ENCODE data around the gene PLGRKT.
"Not testable (repeated sequence)": the region's sequence is repeated elsewhere in the genome, so short reads cannot be mapped to it uniquely, and the experiment has no call there.

The PLGRKT gene

GRCh38 chr9:5437254-5438216 lies at the start of gene PLGRKT:
PLGRKT (minus strand) TSS chr9:5437925; CDS start chr9:5431977, 5,948 bp downstream.
- DNase-seq (ENCODE audit: low read depth in 1 of 2, low spot score in 1 of 2): peak; percentile 80 to 85

- no peak for DNase-seq (ENCODE audit: low read depth in 1 of 2, low spot score in 1 of 2)
Observed at GRCh38 chr9:5486988-5487387, 49.3 kb upstream of the PLGRKT start.

DNA sequence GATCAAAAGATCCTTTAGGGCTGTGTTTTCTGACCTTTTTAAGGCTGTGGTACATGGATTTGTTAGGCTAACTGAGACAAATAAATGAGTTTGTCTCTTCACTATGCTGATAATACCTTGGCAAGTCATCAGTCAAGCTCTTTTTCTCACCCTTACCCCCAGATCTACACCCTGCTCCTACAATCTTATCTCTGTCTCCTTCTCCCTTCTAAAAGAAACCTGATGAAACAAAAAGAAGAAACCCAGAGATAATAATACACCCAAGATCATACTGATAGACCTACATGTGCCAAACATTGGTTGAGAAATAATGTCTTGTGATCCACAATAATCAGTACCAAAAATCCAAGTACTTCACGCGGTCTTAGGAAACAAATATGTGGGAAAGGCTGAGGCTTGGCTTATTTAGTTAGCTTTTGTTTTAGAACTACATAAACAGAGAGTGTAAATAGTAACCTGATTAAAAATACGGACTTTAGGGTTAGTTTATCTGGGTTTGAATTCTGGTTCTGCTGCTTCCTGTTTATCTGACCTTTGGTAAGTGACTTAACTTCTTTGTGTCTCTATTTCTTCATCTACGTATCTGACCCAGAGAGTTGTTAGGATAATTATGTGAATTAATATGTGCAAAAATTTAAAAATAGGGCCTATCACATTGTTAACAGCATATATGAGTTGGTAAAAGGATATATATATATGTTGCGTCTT lies 47.8 kb upstream of the PLGRKT start:
- DNase-seq (ENCODE audit: low read depth in 1 of 2, low spot score in 1 of 2): no peak

- DNase-seq (ENCODE audit: low read depth in 1 of 2, low spot score in 1 of 2): no peak
Observed at GRCh38 chr9:5483306-5483705, 45.6 kb upstream of the PLGRKT start.

- no peak for DNase-seq (ENCODE audit: low read depth in 1 of 2, low spot score in 1 of 2)
Observed at GRCh38 chr9:5482194-5482593, 44.5 kb upstream of the PLGRKT start.

GRCh38 chr9:5481322-5482040 lies 43.8 kb upstream of the PLGRKT start:
- DNase-seq (ENCODE audit: low read depth in 1 of 2, low spot score in 1 of 2): no peak

- DNase-seq (ENCODE audit: low read depth in 1 of 2, low spot score in 1 of 2): no peak
Observed at GRCh38 chr9:5480919-5481318, 43.2 kb upstream of the PLGRKT start.

GRCh38 chr9:5479994-5480694 lies 42.4 kb upstream of the PLGRKT start:
- DNase-seq (ENCODE audit: low read depth in 1 of 2, low spot score in 1 of 2): no peak

DNA sequence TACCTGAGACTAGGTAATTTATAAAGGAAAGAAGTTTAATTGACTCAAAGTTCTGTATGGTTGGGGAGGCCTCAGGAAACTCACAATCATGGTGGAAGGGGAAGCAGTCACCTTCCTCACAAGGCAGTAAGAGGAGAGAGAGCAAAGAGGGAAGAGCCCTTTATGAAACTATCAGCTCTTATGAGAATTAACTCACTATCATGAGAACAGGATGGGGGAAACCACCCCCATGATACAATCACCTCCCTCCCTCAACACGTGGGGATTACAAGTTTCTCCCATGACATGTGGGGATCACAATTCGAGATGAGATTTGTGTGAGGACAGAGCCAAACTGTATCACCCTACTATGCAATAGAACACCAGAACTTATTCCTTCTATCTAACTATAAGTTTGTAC lies 40.5 kb upstream of the PLGRKT start:
- DNase-seq (ENCODE audit: low read depth in 1 of 2, low spot score in 1 of 2): no peak

- not testable (repeated sequence) for DNase-seq (ENCODE audit: low read depth in 1 of 2, low spot score in 1 of 2)
Observed at GRCh38 chr9:5475611-5476010, 37.9 kb upstream of the PLGRKT start.

DNA sequence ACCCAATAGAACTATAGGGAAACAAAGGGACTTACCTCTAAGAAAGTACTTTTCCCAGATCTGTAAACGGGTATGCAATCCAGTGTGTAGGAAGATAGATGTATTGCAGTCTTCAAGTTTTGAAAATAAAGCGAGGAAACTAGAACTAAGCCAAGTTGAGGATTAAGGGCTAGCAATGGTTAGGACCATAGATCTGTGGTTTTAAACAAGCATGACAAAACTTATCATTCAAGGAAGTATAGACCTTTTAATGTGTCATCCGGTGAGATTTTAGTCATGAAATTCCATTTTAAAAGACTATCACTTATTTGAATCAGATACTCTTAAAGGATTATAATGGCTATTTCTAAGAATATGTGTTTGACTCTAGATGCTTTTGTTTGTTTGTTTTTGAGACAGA lies 33.1 kb upstream of the PLGRKT start:
- DNase-seq (ENCODE audit: low read depth in 1 of 2, low spot score in 1 of 2): no peak

DNA sequence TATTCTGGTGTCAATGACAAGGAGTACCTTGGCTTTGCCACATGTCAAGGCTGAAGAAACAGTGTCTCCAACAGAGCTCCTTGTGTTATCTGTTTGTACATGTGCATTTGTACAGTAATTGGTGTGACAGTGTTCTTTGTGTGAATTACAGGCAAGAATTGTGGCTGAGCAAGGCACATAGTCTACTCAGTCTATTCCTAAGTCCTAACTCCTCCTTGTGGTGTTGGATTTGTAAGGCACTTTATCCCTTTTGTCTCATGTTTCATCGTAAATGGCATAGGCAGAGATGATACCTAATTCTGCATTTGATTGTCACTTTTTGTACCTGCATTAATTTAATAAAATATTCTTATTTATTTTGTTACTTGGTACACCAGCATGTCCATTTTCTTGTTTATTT lies 32.4 kb upstream of the PLGRKT start:
- DNase-seq (ENCODE audit: low read depth in 1 of 2, low spot score in 1 of 2): no peak

GRCh38 chr9:5468850-5469249 lies 31.1 kb upstream of the PLGRKT start:
- DNase-seq (ENCODE audit: low read depth in 1 of 2, low spot score in 1 of 2): no peak

GRCh38 chr9:5466766-5467165 lies 29.0 kb upstream of the PLGRKT start:
- no peak for DNase-seq (ENCODE audit: low read depth in 1 of 2, low spot score in 1 of 2)

DNA sequence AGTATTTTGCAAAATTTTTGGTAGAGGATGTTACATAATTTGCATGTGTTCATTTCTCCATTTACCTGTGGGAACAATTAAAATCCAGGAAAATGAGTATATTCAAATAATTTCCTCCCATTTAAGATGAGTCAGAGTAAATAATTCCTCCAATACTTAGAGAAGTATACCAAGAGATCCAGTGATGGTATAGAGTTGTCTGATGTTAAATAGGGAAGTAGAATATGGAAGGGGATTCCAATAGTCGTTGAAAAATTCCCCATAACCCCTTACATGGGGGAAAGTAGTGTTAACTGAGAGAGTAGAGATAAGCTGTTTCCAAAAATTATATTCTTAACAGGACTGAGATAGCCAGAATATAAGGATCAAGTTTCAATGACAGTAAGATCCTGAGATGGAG lies 28.3 kb upstream of the PLGRKT start:
- DNase-seq (ENCODE audit: low read depth in 1 of 2, low spot score in 1 of 2): no peak

GRCh38 chr9:5464831-5465330 lies 27.2 kb upstream of the PLGRKT start:
- not testable (repeated sequence) for DNase-seq (ENCODE audit: low read depth in 1 of 2, low spot score in 1 of 2)

- DNase-seq (ENCODE audit: low read depth in 1 of 2, low spot score in 1 of 2): no peak
Observed at GRCh38 chr9:5460157-5460556, 22.4 kb upstream of the PLGRKT start.

DNA sequence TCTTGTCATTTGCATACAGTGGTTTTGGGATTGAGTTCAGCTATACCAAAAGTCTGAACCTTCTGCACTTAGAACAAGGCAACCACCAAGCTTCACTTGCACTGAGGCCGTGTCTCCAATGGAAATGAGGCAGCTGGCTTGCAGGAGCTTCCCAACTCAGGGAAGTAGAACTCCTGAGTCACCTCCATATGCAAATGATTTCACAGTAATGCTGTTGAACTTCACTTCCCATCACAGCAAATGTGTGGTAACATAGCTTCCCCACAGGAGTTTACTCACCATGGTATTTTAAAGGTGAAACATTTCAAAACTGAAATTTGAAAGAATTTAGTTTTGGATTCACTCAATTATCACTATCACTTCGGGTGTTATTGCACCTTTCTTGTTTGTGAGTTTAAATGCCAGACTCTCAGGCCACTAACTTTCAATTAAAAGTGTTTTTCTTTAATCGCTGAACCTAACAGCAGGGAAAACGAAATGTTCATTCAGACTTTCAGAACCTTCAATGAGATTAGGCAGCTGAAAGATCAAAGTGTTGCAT lies 21.6 kb upstream of the PLGRKT start:
- DNase-seq (ENCODE audit: low read depth in 1 of 2, low spot score in 1 of 2): no peak

DNA sequence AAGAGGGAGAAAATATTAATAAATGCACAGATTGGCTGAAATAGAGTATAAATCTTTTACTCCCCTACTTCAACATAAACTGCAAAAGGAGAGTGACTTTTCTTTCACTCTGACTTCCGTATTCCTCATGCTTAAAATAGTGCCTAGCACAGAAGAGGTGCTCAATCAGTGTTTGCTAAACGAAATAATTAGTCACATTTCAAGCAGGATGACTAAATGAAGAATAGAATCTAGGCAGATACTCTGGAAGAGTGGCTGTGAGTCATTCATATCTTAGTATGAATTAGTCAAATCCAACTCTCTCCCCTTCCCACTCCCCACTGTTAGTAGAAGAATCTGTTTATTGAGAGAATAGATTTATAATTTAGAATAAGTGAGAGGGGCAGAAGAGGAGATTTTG lies 17.5 kb upstream of the PLGRKT start:
- no peak for DNase-seq (ENCODE audit: low read depth in 1 of 2, low spot score in 1 of 2)

DNA sequence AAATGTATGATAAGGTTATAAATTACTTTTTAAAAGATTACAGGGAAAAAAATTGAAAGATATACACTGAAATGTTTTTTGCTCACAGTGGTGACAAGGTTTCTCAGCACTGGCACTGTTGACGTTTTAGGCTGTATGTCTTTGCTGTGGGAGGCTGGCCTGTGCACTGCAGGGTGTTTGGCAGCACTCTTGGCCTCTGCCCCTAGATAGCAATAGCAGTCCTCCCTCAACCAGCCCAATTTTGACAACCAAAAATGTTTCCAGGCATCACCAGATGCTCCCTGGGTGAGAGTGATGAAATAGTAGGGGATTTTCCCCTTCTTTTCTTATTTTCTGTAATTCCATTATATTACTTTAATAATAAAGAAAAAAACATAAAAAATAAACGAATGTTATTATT lies 15.9 kb upstream of the PLGRKT start:
- DNase-seq (ENCODE audit: low read depth in 1 of 2, low spot score in 1 of 2): no peak

- no peak for DNase-seq (ENCODE audit: low read depth in 1 of 2, low spot score in 1 of 2)
Observed at GRCh38 chr9:5453004-5453403, 15.3 kb upstream of the PLGRKT start.
